ENCODE data around the gene PRDX3. TPM values are rescaled to one million over a fixed set of nuclear protein-coding genes. Genes with fewer than 3 reads are reported as not detected.
"Not testable (repeated sequence)": the region's sequence is repeated elsewhere in the genome, so short reads cannot be mapped to it uniquely, and the experiment has no call there.

PRDX3 gene
- total and polyA plus RNA-seq, 4 donors: 84.1 to 155 (median 109) TPM

DNA sequence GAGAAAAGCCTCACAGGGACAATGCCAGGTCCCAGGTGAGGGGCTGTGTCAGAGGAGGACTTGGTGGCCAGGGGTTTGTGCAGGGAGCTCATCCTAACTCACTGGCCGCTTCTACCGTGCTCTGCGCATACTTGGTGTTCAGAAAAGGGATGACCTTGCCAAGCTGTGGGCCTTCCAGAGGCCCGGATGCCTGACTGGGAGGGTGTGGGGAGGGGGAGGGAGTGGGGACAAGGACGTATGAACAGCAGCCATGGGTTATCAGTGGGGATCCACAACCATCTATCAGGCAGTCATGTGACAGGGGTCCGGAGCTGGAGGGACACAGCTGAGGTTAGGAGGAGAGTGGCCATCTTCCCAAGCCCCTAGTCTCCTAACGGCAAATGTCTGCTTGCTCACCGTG is 19.3 kb downstream of the PRDX3 start:
- TF ChIP-seq, protein P1, sequence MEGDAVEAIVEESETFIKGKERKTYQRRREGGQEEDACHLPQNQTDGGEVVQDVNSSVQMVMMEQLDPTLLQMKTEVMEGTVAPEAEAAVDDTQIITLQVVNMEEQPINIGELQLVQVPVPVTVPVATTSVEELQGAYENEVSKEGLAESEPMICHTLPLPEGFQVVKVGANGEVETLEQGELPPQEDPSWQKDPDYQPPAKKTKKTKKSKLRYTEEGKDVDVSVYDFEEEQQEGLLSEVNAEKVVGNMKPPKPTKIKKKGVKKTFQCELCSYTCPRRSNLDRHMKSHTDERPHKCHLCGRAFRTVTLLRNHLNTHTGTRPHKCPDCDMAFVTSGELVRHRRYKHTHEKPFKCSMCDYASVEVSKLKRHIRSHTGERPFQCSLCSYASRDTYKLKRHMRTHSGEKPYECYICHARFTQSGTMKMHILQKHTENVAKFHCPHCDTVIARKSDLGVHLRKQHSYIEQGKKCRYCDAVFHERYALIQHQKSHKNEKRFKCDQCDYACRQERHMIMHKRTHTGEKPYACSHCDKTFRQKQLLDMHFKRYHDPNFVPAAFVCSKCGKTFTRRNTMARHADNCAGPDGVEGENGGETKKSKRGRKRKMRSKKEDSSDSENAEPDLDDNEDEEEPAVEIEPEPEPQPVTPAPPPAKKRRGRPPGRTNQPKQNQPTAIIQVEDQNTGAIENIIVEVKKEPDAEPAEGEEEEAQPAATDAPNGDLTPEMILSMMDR (IDR thresholded peaks at IDR 0.05; ENCODE audit: control extremely low read depth, extremely low read depth): no peak
- no peak overlapping the region for H3K9ac ChIP-seq (ENCODE audit: insufficient read depth in 1 of 2, low read length in 2 of 2)
- H3K9me3 ChIP-seq (ENCODE audit: control insufficient read depth in 4 of 4, insufficient read depth in 3 of 4, low read length in 3 of 4): no peaks in the 10 kb centered on the region
- no peak for ATAC-seq (ENCODE audit: insufficient read depth, low FRiP score)
- H3K27ac ChIP-seq (ENCODE audit: low read depth in 1 of 2, low read length in 1 of 2): no peak overlapping the region
- peaks cover 11 to 27% (median 14%) of the 10 kb centered on the region in 4 donors for H3K36me3 ChIP-seq (ENCODE audit: control insufficient read depth in 4 of 4, insufficient read depth in 4 of 4, low read length in 4 of 4)
- no peaks in the 10 kb centered on the region for H3K27me3 ChIP-seq (ENCODE audit: control insufficient read depth in 3 of 3, insufficient read depth in 3 of 3, low read length in 2 of 3)
- WGBS, 2 donors: 78 to 86% methylated on average over 8 of the region's 8 CpGs
- H3K4me1 ChIP-seq (ENCODE audit: control insufficient read depth in 5 of 5, insufficient read depth in 5 of 5, low read length in 5 of 5): peaks cover 0 to 1% (median 0%) of the 10 kb centered on the region in 5 donors
- DNase-seq: no peak
- H3K4me3 ChIP-seq: no peak overlapping the region

DNA sequence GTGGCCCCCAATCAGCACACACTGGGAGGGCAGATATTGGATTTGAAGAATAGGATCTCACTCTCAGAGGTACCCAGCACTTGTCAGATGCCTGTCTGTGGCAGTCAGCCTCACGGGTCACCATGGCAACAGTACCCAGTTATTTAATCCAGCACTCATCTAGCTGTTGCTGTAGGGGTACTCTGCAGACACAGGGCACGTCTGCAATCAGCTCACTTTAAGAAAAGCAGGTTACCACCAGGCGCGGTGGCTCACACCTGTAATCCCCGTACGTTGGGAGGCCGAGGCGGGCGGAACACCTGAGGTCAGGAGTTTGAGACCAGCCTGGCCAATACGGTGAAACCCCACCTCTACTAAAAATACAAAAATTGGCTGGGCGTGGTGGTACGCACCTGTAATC is 25.0 kb downstream of the PRDX3 start:
- Histone ChIP-seq H3K36me3 (ENCODE audit: control insufficient read depth in 4 of 4, insufficient read depth in 4 of 4, low read length in 4 of 4) (peaks cover 20 to 32% (median 25%) of the 10 kb centered on the region in 4 donors), H3K9me3 (ENCODE audit: control insufficient read depth in 4 of 4, insufficient read depth in 3 of 4, low read length in 3 of 4) (no peaks in the 10 kb centered on the region), H3K27me3 (ENCODE audit: control insufficient read depth in 3 of 3, insufficient read depth in 3 of 3, low read length in 2 of 3) (no peaks in the 10 kb centered on the region), H3K4me3 (no peak overlapping the region), H3K27ac (ENCODE audit: low read depth in 1 of 2, low read length in 1 of 2) (no peak overlapping the region), H3K4me1 (ENCODE audit: control insufficient read depth in 5 of 5, insufficient read depth in 5 of 5, low read length in 5 of 5) (no peaks in the 10 kb centered on the region), H3K9ac (ENCODE audit: insufficient read depth in 1 of 2, low read length in 2 of 2) (no peak overlapping the region)
- ATAC-seq (ENCODE audit: insufficient read depth, low FRiP score): no peak
- WGBS, 2 donors: 97 to 98% methylated on average over 12 of the region's 12 CpGs
- TF ChIP-seq, protein P1 (IDR thresholded peaks at IDR 0.05; ENCODE audit: control extremely low read depth, extremely low read depth): no peak
- no peak for DNase-seq

DNA sequence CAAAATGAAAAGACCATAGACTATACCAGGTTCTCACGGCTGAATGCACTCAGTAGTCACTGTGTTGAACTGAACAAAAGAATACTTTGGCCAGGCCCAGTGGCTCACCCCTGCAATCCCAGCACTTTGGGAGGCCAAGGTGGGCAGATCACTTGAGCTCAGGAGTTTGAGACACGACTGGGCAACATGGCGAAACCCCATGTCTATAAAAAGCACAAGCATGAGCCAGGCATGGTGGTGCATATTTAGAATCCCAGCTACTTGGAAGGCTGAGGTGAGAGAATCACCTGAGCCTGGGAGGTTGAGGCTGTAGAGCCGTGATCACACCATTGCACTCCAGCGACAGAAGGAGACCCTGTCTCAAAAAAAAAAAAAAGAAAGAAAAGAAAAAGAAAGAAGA is 25.6 kb downstream of the PRDX3 start:
- Histone ChIP-seq H3K27me3 (ENCODE audit: control insufficient read depth in 3 of 3, insufficient read depth in 3 of 3, low read length in 2 of 3) (no peaks in the 10 kb centered on the region), H3K9me3 (ENCODE audit: control insufficient read depth in 4 of 4, insufficient read depth in 3 of 4, low read length in 3 of 4) (no peaks in the 10 kb centered on the region), H3K4me3 (no peak overlapping the region), H3K4me1 (ENCODE audit: control insufficient read depth in 5 of 5, insufficient read depth in 5 of 5, low read length in 5 of 5) (no peaks in the 10 kb centered on the region), H3K9ac (ENCODE audit: insufficient read depth in 1 of 2, low read length in 2 of 2) (no peak overlapping the region), H3K27ac (ENCODE audit: low read depth in 1 of 2, low read length in 1 of 2) (no peak overlapping the region), H3K36me3 (ENCODE audit: control insufficient read depth in 4 of 4, insufficient read depth in 4 of 4, low read length in 4 of 4) (peaks cover 20 to 36% (median 24%) of the 10 kb centered on the region in 4 donors)
- whole genome bisulfite sequencing, 2 donors: 93 to 94% methylated on average over 5 of the region's 5 CpGs
- DNase-seq (no peak), ATAC-seq (ENCODE audit: insufficient read depth, low FRiP score) (no peak)
- TF ChIP-seq, protein P1 (IDR thresholded peaks at IDR 0.05; ENCODE audit: control extremely low read depth, extremely low read depth): no peak

DNA sequence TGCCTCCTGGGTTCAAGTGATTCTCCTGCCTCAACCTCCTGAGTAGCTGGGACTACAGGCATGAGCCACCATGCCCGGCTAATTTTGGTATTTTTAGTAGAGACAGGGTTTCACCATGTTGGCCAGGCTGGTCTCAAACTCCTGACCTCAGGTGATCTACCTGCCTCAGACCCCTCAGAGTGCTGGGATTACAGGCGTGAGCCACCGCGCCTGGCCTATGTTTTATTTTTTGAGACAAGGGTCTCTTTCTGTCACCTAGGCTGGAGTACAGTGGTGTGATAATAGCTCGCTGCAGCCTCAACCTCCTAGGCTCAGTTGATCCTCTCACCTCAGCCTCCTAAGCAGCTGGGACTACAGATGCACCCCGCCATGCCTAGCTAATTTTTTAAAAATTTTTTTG is 27.0 kb downstream of the PRDX3 start:
- not testable (repeated sequence) for H3K4me1 ChIP-seq (ENCODE audit: control insufficient read depth in 5 of 5, insufficient read depth in 5 of 5, low read length in 5 of 5); H3K9ac ChIP-seq (ENCODE audit: insufficient read depth in 1 of 2, low read length in 2 of 2); H3K4me3 ChIP-seq; H3K27ac ChIP-seq (ENCODE audit: low read depth in 1 of 2, low read length in 1 of 2); H3K9me3 ChIP-seq (ENCODE audit: control insufficient read depth in 4 of 4, insufficient read depth in 3 of 4, low read length in 3 of 4); ATAC-seq (ENCODE audit: insufficient read depth, low FRiP score); DNase-seq; H3K27me3 ChIP-seq (ENCODE audit: control insufficient read depth in 3 of 3, insufficient read depth in 3 of 3, low read length in 2 of 3)
- WGBS, 2 donors: 98 to 99% methylated on average over 6 of the region's 6 CpGs
- peaks cover 20 to 35% (median 27%) of the 10 kb centered on the region in 4 donors for H3K36me3 ChIP-seq (ENCODE audit: control insufficient read depth in 4 of 4, insufficient read depth in 4 of 4, low read length in 4 of 4)

All from lung (tissue), 12 donors.